BLaER1 treated with 17β-estradiol and CSF1 and Interleukin-3, amounts not matched to agents 10 nM and 100 nM (cell line): Measurements from ENCODE around the gene EXOC3L4.

ENCODE experiments used
- H3K27ac ChIP-seq, 11 experiments: shearing (Covaris generic); formaldehyde crosslinking; 2 replicates each; pipeline ENCODE4 v1.8.1; 2022
- H3K27me3 ChIP-seq, 11 experiments: shearing (Covaris generic); formaldehyde crosslinking; 2 replicates each; pipeline ENCODE4 v1.8.1; 2022
- H3K36me3 ChIP-seq, 11 experiments: shearing (Covaris generic); formaldehyde crosslinking; 2 replicates each; pipeline ENCODE4 v1.8.1; 2022
- H3K4me1 ChIP-seq, 10 experiments: shearing (Covaris generic); formaldehyde crosslinking; 2 replicates each; pipeline ENCODE4 v1.8.1; 2022
- H3K4me2 ChIP-seq, 11 experiments: shearing (Covaris generic); formaldehyde crosslinking; 2 replicates each; pipeline ENCODE4 v1.8.1; 2022
- H3K4me3 ChIP-seq, 10 experiments: shearing (Covaris generic); formaldehyde crosslinking; 2 replicates each; pipeline ENCODE4 v1.8.1; 2022
- H3K9ac ChIP-seq, 11 experiments: shearing (Covaris generic); formaldehyde crosslinking; 2 replicates each; pipeline ENCODE4 v1.8.1; 2022
- H3K9me3 ChIP-seq, 11 experiments: shearing (Covaris generic); formaldehyde crosslinking; replicated peaks in 1 of 11; 2 replicates each; pipeline ENCODE4 v1.8.1; 2022
- H4K20me1 ChIP-seq, 11 experiments: shearing (Covaris generic); formaldehyde crosslinking; 2 replicates each; pipeline ENCODE4 v1.8.1; 2022
- Cebpa-rat ChIP-seq, 11 experiments: shearing (Covaris generic); IDR thresholded peaks; 2 replicates each; pipeline ENCODE4 v1.8.1; 2022

EXOC3L4 gene

DNA sequence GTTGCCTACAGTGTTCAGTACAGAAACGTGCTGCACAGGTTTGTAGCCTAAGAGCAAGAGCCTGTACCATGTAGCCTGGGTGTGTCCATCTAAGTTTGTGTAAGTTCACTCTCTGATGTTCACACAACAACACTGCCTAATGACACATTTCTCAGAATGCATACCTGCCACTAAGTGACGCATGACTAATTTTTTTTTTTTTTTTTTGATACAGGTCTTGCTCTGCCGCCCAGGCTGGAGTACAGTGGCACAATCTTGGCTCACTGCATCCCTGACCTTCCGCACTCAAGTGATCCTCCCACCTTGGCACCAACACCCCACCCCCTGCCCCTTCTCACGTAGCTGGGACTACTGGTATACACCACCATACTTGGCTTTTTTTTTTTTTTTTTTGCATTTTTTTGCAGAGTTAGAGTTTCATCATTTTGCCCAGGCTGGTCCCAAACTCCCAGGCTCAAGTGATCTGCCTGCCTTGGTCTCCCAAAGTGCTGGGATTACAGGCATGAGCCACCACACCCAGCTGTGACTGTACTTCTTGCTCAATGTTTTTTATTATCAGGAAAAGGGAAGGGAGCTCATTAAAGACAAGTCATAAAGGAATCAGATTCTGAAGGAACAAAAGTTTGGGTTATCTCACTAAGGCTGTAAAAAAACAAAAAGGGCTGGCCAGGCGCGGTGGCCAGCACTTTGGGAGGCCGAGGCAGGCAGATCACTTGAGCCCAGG is 27.1 kb upstream of the EXOC3L4 start:
- Histone ChIP-seq H3K4me2 (peak overlapping the region in 4 of 11 experiments; percentile 7 to 58 (median 44); a peak in 6 of 22 replicates), H3K36me3 (no peaks in the 10 kb centered on the region), H3K27me3 (no peaks in the 10 kb centered on the region), H3K4me1 (peaks cover 0 to 35% (median 0%) of the 10 kb centered on the region in 10 experiments; a peak in 7 of 20 replicates), H3K9me3 (no peaks in the 10 kb centered on the region), H3K4me3 (no peak overlapping the region), H3K9ac (peak overlapping the region in 1 of 11 experiments; percentile 31; a peak in 1 of 22 replicates), H3K27ac (0 out of 22 replicates have a peak overlapping the region, but pooled peaks of 1 of the 11 experiments have one; percentile 25), H4K20me1 (no peaks in the 10 kb centered on the region)
- no peak for TF ChIP-seq Cebpa-rat (IDR thresholded peaks at IDR 0.05)

DNA sequence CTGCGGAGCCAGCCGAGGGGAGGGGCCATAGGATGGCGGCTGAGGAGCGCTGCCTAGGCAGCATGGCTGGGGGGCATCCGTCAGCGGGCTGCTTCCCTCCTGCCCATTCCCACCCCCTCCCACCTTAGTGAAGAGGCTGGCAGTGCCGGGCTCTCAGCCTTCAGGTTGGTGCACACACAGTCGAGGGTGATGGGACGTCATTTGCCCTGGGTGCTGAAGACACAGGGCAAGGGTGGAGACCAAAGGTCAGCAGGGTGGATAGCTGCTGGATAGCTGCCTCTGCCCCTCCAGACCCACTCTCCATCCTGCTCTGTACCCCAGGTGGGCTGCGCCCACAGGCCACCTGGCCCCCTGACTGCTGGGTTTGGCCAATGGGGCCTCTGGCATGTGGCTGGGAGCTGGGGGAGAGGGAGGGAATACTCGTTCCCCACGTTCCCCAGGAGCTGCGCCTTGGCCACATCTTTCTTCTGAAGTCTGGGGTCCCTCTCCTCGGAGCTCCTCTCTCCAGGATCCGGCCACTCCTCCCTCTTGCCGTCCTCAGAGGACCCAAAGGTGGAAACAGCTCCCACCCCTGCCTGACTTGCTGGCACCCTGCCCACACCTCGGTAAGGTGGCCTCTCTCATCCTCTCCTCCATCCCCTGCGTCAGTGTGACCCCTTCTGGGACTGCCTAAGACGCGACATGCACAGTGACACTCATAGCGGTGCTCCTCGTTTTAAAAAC is 26.0 kb upstream of the EXOC3L4 start:
- Histone ChIP-seq H3K9me3 (no peaks in the 10 kb centered on the region), H3K27me3 (no peaks in the 10 kb centered on the region), H3K4me1 (peaks cover 0 to 39% (median 1%) of the 10 kb centered on the region in 10 experiments; a peak in 11 of 20 replicates), H4K20me1 (0 out of 22 replicates have a peak, but pooled peaks cover 0 to 7% (median 0%) of the 10 kb centered on the region in 11 experiments), H3K9ac (no peak overlapping the region), H3K36me3 (no peaks in the 10 kb centered on the region), H3K4me3 (no peak overlapping the region), H3K27ac (no peak overlapping the region), H3K4me2 (peak overlapping the region in 3 of 11 experiments; percentile 37 to 58 (median 51); a peak in 3 of 22 replicates)
- TF ChIP-seq Cebpa-rat (IDR thresholded peaks at IDR 0.05): no peak

DNA sequence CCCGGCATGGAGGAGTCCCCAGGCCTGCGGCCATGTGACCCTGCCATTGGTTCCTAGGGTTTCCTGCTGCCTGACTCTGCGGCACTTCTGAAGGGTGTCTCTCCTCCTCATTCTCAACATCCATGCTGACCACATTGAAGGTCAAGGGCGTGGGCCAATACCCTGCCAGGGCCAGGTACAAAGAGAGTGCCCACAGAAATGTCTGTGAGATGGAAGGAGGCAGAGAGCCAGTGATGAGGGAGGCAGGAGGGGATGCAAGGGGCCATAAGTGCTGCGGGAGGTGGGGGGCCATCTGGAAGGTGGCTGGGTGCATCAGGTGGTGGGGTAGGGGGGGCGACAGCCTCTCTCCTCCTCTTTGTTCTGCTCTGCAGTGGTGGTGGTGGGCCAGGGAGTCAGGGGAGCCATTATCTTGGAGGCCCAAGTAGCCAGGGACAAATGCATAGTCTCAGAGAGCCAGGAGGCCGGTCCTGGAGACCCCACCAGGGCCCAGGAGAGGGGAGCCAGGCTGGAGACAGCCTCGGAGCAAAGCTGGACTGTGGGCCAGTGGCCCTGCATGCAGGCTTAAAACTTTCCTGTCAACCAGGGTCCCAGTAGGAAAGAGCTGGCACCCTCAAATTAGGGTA is 24.2 kb upstream of the EXOC3L4 start:
- Histone ChIP-seq H3K4me1 (peaks cover 5 to 57% (median 19%) of the 10 kb centered on the region in 10 experiments; a peak in 18 of 20 replicates), H3K9ac (no peak overlapping the region), H3K9me3 (no peaks in the 10 kb centered on the region), H3K4me3 (no peak overlapping the region), H4K20me1 (0 out of 22 replicates have a peak, but pooled peaks cover 0 to 7% (median 0%) of the 10 kb centered on the region in 11 experiments), H3K4me2 (no peak overlapping the region), H3K36me3 (no peaks in the 10 kb centered on the region), H3K27me3 (no peaks in the 10 kb centered on the region), H3K27ac (no peak overlapping the region)
- TF ChIP-seq Cebpa-rat (IDR thresholded peaks at IDR 0.05): no peak

DNA sequence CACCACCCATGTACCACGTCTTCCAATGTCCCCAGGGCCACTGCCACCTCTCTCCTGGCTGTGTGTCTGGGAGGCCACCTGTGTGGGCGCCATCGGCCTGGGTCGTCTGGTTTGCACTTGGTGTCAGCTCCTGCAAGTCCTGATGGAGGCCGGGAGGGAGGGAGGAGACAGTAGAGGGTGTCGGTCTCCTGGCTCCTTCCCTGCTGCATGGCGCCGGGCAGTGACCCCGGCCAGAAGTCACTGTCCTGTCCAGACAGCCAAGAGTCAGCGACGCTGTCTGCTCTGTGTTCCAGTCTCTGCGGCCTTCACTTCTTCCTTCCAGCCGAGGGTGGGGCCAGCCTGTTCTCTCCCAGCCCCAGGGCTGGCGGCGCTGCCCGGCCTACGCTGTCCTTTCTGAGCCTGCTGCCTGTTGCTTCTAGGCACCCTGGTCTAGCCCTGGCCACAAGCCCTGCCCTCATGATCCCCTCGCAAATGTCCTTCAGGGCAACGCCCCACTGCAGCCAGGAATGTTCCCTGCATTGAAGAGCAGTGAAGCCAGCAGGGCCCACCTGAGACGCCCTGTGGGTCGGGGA is 23.5 kb upstream of the EXOC3L4 start:
- H4K20me1 ChIP-seq: 0 out of 22 replicates have a peak, but pooled peaks cover 0 to 7% (median 0%) of the 10 kb centered on the region in 11 experiments
- peaks cover 6 to 64% (median 23%) of the 10 kb centered on the region in 10 experiments; a peak in 18 of 20 replicates for H3K4me1 ChIP-seq
- no peaks in the 10 kb centered on the region for H3K36me3 ChIP-seq
- no peak for TF ChIP-seq Cebpa-rat (IDR thresholded peaks at IDR 0.05)
- H3K4me3 ChIP-seq: no peak overlapping the region
- H3K27ac ChIP-seq: no peak overlapping the region
- peak overlapping the region in 2 of 11 experiments; percentile 18 to 35; a peak in 3 of 22 replicates for H3K4me2 ChIP-seq
- no peak overlapping the region for H3K9ac ChIP-seq
- H3K9me3 ChIP-seq: no peaks in the 10 kb centered on the region
- no peaks in the 10 kb centered on the region for H3K27me3 ChIP-seq

DNA sequence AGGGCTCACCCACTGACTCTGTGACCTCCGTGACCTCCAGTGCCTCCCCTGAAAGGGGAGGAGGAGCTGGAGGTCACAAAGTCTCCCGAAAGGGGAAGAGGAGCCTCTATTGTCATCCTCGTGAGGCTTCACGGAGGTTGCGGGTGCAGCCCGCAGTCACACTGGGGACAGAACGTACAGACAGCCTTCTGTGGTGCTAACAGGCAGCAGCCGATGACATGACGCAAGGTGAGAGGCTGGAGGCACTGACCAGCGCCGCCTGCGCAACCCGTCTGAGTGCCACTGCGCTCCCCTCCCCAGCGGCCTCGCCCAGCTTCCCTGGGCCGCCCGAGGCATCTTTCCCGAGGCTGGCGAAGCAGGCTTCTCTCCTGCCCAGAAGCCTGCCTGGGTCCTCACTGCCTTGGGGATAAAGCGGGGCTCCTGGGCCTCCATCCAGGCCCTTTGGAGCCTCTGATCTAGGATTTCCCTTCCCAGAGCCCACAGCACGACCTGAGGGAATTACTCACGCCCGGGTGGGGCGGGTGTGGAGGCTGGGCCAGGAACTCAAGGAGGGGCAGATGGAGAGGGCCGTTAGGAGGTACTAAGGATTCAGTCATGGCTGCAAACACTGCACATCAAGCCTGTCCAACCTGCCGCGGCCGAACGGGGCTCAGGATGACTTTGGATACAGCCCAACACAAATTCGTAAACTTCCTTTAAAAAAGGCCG is 22.8 kb upstream of the EXOC3L4 start:
- Histone ChIP-seq H3K27ac (no peak overlapping the region), H3K4me3 (no peak overlapping the region), H3K4me2 (peak overlapping the region in 2 of 11 experiments; percentile 18 to 35; a peak in 4 of 22 replicates), H3K9me3 (no peaks in the 10 kb centered on the region), H3K9ac (no peak overlapping the region; a peak in 1 of 22 replicates), H3K36me3 (no peaks in the 10 kb centered on the region), H3K4me1 (peaks cover 6 to 64% (median 27%) of the 10 kb centered on the region in 10 experiments; a peak in 18 of 20 replicates), H4K20me1 (0 out of 22 replicates have a peak, but pooled peaks cover 0 to 7% (median 0%) of the 10 kb centered on the region in 11 experiments), H3K27me3 (no peaks in the 10 kb centered on the region)
- no peak for TF ChIP-seq Cebpa-rat (IDR thresholded peaks at IDR 0.05)

DNA sequence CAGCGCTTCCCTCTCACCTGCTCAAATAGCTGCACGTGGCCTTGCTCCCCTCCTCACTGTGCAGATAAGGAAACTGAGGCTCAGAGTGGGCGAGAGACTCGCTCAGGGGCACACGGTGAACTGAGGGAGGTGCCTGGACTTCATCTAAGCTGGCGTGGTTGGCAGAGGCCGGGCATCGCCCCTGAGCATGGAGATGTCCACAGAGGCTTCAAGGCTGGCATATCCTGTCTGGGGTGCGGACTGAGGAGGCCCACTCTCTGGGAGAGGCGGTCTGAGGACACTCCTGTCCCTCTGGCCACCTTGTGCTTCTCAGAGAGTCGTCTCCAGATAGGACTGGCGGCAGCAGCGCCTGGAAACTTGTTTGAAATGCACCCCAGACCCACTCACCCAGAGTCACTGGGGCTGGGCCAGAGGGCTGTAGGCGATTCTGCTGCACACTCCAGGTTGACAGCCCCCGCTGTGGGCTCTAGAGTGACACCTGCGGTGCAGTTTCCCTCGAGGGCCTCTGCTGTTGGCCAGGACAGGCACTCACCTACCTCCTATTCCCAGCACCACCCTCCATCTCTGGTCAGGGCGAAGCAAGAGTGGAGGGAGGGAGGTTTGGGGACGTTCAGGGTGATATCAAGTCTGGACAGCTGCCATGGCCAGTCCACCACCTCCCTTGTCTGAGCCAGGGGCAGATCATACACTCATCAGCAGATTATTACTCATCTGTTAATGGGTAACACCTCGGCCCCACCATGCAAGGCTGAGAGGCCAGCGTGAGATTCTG is 21.7 kb upstream of the EXOC3L4 start:
- no peaks in the 10 kb centered on the region for H3K36me3 ChIP-seq
- H3K27ac ChIP-seq: no peak overlapping the region
- H3K4me1 ChIP-seq: peaks cover 7 to 55% (median 25%) of the 10 kb centered on the region in 10 experiments; a peak in 18 of 20 replicates
- H4K20me1 ChIP-seq: 0 out of 22 replicates have a peak, but pooled peaks cover 0 to 7% (median 0%) of the 10 kb centered on the region in 11 experiments
- H3K9me3 ChIP-seq: no peaks in the 10 kb centered on the region
- no peak overlapping the region for H3K4me3 ChIP-seq
- H3K9ac ChIP-seq: no peak overlapping the region
- H3K4me2 ChIP-seq: peak overlapping the region in 1 of 11 experiments; percentile 99; a peak in 1 of 22 replicates
- no peak for TF ChIP-seq Cebpa-rat (IDR thresholded peaks at IDR 0.05)
- no peaks in the 10 kb centered on the region for H3K27me3 ChIP-seq

DNA sequence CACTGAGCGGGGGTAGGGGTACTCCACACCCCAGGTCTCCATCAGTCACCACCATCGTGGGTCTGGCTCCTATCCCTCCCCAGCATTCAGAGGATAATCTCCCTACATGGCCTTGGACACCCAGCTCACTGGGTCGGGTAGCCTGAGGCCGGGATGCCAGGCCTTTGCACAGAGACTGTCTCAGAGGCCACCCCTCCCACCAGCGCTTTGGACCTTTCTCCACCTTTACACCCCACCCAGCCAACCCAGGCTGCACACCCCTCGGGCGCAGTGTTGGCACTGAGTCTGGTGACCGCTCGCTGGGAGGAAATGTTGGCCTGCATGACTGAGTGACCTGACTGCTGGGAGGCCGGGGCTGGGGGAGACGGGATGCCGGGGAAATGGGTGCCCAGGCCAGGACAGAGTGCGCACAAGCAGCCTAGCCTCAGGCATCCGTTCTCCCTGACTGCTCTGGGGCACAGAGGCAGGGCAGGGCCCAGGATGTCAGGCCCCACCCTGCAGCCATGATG is 21.1 kb upstream of the EXOC3L4 start:
- Histone ChIP-seq H3K9ac (0 out of 22 replicates have a peak overlapping the region, but pooled peaks of 1 of the 11 experiments have one; percentile 8), H3K27me3 (no peaks in the 10 kb centered on the region), H3K4me2 (peak overlapping the region in 9 of 11 experiments; percentile 13 to 99 (median 41); a peak in 10 of 22 replicates), H3K4me3 (no peak overlapping the region), H3K27ac (no peak overlapping the region), H3K36me3 (no peaks in the 10 kb centered on the region), H4K20me1 (0 out of 22 replicates have a peak, but pooled peaks cover 0 to 7% (median 0%) of the 10 kb centered on the region in 11 experiments), H3K9me3 (no peaks in the 10 kb centered on the region), H3K4me1 (peaks cover 10 to 50% (median 26%) of the 10 kb centered on the region in 10 experiments; a peak in 18 of 20 replicates)
- TF ChIP-seq Cebpa-rat (IDR thresholded peaks at IDR 0.05): no peak
